ENCODE results near the gene MSRB2. TPM values are rescaled to one million over a fixed set of nuclear protein-coding genes. Genes with fewer than 3 reads are reported as not detected.

The MSRB2 gene
- polyA plus RNA-seq, 2 of the 4 experiments (the other 2 are of a cell fraction) = 19.0 to 32.0 TPM

DNA sequence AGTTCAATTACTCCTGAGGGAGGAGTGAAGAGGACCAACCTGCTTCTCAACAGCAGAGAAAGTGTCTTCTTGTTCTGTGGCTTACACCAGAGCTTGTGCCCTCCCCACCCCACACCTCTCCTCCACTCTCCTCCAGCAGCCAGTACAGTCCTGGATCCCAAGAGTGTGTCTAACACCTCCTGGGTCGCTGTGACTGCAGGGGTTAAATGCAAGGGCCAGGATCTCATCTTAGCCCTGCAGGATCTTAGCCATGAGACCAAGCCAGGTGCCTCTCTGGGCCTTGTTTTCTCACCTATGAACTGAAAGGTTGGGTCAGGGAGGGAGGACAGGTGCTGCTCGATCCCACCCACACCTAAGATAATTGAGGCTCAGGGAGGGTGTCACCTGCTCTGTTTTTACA is 34.5 kb upstream of the MSRB2 start:
- TF ChIP-seq ESRRA (IDR thresholded peaks at IDR 0.05; ENCODE audit: borderline replicate concordance, low read length) (no peak), FOXS1 (CRISPR knock-in tag; IDR thresholded peaks at IDR 0.05) (no peak), PHF8 (IDR thresholded peaks at IDR 0.05; ENCODE audit: borderline replicate concordance, low read depth) (no peak), CBX8 (IDR thresholded peaks at IDR 0.05) (no peak), POLR2A (IDR thresholded peaks at IDR 0.05; ENCODE audit: low read length) (no peak), NPAS2 (CRISPR knock-in tag; IDR thresholded peaks at IDR 0.05; ENCODE audit: borderline replicate concordance) (no peak), FOSB (CRISPR knock-in tag; IDR thresholded peaks at IDR 0.05) (no peak), SREBF2 (IDR thresholded peaks at IDR 0.05) (no peak), KDM1A (IDR thresholded peaks at IDR 0.05; ENCODE audit: low read depth) (no peak), JUNB (IDR thresholded peaks at IDR 0.05) (no peak), RFX5 (IDR thresholded peaks at IDR 0.05) (no peak), EP300 (IDR thresholded peaks at IDR 0.05) (no peak), TP53 (CRISPR knock-in tag; IDR thresholded peaks at IDR 0.05) (no peak), BHLHE40 (IDR thresholded peaks at IDR 0.05; ENCODE audit: low read depth, low read length) (no peak), HEYL (CRISPR knock-in tag; IDR thresholded peaks at IDR 0.05) (no peak), HOXB5 (CRISPR knock-in tag; IDR thresholded peaks at IDR 0.05) (no peak)
- TF ChIP-seq, protein P1, sequence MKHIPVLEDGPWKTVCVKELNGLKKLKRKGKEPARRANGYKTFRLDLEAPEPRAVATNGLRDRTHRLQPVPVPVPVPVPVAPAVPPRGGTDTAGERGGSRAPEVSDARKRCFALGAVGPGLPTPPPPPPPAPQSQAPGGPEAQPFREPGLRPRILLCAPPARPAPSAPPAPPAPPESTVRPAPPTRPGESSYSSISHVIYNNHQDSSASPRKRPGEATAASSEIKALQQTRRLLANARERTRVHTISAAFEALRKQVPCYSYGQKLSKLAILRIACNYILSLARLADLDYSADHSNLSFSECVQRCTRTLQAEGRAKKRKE (CRISPR knock-in tag; IDR thresholded peaks at IDR 0.05; ENCODE audit: low read depth) = no peak
- TF ChIP-seq, protein P2, sequence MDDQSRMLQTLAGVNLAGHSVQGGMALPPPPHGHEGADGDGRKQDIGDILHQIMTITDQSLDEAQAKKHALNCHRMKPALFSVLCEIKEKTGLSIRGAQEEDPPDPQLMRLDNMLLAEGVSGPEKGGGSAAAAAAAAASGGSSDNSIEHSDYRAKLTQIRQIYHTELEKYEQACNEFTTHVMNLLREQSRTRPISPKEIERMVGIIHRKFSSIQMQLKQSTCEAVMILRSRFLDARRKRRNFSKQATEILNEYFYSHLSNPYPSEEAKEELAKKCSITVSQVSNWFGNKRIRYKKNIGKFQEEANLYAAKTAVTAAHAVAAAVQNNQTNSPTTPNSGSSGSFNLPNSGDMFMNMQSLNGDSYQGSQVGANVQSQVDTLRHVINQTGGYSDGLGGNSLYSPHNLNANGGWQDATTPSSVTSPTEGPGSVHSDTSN (IDR thresholded peaks at IDR 0.05) = no peak
- TF ChIP-seq, protein P3, sequence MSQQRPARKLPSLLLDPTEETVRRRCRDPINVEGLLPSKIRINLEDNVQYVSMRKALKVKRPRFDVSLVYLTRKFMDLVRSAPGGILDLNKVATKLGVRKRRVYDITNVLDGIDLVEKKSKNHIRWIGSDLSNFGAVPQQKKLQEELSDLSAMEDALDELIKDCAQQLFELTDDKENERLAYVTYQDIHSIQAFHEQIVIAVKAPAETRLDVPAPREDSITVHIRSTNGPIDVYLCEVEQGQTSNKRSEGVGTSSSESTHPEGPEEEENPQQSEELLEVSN (IDR thresholded peaks at IDR 0.05; ENCODE audit: borderline replicate concordance, low read depth) = no peak
- TF ChIP-seq, protein P4, sequence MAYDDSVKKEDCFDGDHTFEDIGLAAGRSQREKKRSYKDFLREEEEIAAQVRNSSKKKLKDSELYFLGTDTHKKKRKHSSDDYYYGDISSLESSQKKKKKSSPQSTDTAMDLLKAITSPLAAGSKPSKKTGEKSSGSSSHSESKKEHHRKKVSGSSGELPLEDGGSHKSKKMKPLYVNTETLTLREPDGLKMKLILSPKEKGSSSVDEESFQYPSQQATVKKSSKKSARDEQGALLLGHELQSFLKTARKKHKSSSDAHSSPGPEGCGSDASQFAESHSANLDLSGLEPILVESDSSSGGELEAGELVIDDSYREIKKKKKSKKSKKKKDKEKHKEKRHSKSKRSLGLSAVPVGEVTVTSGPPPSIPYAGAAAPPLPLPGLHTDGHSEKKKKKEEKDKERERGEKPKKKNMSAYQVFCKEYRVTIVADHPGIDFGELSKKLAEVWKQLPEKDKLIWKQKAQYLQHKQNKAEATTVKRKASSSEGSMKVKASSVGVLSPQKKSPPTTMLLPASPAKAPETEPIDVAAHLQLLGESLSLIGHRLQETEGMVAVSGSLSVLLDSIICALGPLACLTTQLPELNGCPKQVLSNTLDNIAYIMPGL (CRISPR knock-in tag; IDR thresholded peaks at IDR 0.05; ENCODE audit: borderline replicate concordance) = no peak
- CTCF ChIA-PET = interaction anchor here (0.6 kb wide), 1 partner anchor 337 kb away, joined by 3 read pairs; no protein-coding TSS in a partner anchor
- WGBS (ENCODE audit: missing lambda C conversion rate) = 0% methylated on average over 2 of the region's 2 CpGs
- H3K9me3 ChIP-seq = no peaks in the 10 kb centered on the region
- no peak overlapping the region for H3K4me2 ChIP-seq
- H3K4me3 ChIP-seq = no peak overlapping the region
- H3K4me1 ChIP-seq = peaks cover 8% of the 10 kb centered on the region
- DNase-seq (ENCODE audit: low read depth in 1 of 2, low spot score in 1 of 2) (no peak), FAIRE-seq (no peak), ATAC-seq (no peak)
- H3K27ac ChIP-seq = no peak overlapping the region
- POLR2A ChIA-PET = no interaction called here

DNA sequence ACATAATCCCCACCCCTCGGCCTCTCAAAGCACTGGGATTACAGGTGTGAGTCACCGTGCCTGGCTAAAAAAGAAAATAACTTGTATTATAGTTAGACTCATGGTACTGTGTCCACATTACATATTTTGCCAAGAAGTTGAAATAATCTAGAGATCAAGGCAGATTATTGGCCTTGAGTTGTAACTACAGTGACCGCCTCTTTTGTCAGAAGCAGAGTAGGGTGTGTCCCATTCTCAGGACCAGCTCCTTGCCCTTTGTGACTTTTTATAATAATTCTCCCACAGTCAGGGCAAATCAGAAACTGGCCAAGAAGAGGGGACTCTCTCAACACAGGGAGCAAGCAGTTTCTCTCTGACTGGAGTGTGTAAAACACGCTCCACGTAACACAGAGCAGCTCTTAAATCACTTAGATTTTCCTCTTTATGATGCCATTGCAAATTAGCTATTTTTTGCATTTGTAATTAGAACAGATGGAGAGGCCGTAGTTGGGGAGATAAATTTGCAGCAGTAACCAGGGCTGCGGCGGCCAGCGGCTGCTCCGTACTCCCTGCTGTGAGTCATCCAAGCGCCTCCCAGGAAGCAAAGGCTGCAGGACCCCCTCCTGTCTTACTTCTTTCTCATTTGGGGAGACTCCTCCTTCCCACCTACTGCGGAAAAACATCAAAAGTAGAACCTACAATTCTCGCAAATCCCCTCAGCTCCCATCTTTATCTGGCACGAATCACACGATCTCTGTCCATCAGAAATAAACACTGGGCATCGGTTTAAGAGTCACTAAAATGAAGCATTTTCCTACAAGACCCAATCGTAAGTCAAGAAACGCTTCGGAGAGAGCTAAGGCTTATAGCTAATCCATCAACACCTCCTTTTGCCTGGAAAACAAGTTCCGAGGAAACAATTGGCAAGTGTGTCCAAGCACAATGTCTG is 32.1 kb upstream of the MSRB2 start:
- no peak for ATAC-seq
- Histone ChIP-seq H3K27ac (no peak overlapping the region), H3K4me1 (peaks cover 10% of the 10 kb centered on the region), H3K9me3 (no peaks in the 10 kb centered on the region), H3K4me3 (no peak overlapping the region), H3K4me2 (no peak overlapping the region)
- TF ChIP-seq, protein P1 (CRISPR knock-in tag; IDR thresholded peaks at IDR 0.05; ENCODE audit: low read depth) = no peak
- TF ChIP-seq CBX2 (IDR thresholded peaks at IDR 0.05; ENCODE audit: borderline replicate concordance, low read depth) (no peak), HOXB13 (CRISPR knock-in tag; IDR thresholded peaks at IDR 0.05; ENCODE audit: low read depth) (no peak), ZFP36 (IDR thresholded peaks at IDR 0.05; ENCODE audit: borderline replicate concordance, partially characterized antibody) (no peak), HEYL (CRISPR knock-in tag; IDR thresholded peaks at IDR 0.05) (no peak), MYC (IDR thresholded peaks at IDR 0.05; ENCODE audit: borderline replicate concordance, low read length) (no peak), PHF8 (IDR thresholded peaks at IDR 0.05; ENCODE audit: borderline replicate concordance, low read depth) (no peak), GATA3 (IDR thresholded peaks at IDR 0.05; ENCODE audit: borderline replicate concordance) (no peak), NR3C1 (IDR thresholded peaks at IDR 0.05) (no peak), ZNF302 (CRISPR knock-in tag; IDR thresholded peaks at IDR 0.05) (no peak), KDM1A (IDR thresholded peaks at IDR 0.05; ENCODE audit: low read depth) (no peak)
- TF ChIP-seq, protein P5, sequence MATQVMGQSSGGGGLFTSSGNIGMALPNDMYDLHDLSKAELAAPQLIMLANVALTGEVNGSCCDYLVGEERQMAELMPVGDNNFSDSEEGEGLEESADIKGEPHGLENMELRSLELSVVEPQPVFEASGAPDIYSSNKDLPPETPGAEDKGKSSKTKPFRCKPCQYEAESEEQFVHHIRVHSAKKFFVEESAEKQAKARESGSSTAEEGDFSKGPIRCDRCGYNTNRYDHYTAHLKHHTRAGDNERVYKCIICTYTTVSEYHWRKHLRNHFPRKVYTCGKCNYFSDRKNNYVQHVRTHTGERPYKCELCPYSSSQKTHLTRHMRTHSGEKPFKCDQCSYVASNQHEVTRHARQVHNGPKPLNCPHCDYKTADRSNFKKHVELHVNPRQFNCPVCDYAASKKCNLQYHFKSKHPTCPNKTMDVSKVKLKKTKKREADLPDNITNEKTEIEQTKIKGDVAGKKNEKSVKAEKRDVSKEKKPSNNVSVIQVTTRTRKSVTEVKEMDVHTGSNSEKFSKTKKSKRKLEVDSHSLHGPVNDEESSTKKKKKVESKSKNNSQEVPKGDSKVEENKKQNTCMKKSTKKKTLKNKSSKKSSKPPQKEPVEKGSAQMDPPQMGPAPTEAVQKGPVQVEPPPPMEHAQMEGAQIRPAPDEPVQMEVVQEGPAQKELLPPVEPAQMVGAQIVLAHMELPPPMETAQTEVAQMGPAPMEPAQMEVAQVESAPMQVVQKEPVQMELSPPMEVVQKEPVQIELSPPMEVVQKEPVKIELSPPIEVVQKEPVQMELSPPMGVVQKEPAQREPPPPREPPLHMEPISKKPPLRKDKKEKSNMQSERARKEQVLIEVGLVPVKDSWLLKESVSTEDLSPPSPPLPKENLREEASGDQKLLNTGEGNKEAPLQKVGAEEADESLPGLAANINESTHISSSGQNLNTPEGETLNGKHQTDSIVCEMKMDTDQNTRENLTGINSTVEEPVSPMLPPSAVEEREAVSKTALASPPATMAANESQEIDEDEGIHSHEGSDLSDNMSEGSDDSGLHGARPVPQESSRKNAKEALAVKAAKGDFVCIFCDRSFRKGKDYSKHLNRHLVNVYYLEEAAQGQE (IDR thresholded peaks at IDR 0.05) = no peak
- FAIRE-seq = no peak
- WGBS (ENCODE audit: missing lambda C conversion rate) = 79% methylated on average over 20 of the region's 20 CpGs
- no peak for DNase-seq (ENCODE audit: low read depth in 1 of 2, low spot score in 1 of 2)
- CTCF ChIA-PET = interaction anchor here (0.8 to 1.1 kb wide), 2 partner anchors 9 to 12 kb away, joined by 3 read pairs; no protein-coding TSS in a partner anchor
- POLR2A ChIA-PET = no interaction called here

Measured in A549 (cell line).